ENCODE measurements around the gene WDTC1.
A peak's percentile ranks its signal among the peaks of the same experiment; 100 is the strongest.

Gene WDTC1

DNA sequence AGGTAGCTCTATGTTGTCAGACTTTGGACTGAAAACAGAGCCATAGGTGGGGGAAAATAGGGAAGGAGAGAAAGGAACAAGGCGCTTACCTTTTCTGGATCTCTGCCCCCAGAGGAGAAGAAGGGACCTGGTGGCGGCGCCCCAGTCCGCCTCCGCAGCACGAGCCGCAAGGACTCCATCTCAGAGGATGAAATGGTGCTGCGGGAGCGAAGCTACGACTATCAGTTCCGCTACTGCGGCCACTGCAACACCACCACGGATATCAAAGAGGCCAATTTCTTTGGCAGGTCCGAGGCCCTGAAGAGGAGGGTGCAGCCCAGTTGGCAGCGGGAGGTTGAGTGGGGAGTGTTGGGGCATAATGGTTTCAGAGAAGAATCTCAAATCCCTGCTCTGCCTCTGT, 69.1 kb downstream of the WDTC1 start:
- DNase-seq: no peak

DNA sequence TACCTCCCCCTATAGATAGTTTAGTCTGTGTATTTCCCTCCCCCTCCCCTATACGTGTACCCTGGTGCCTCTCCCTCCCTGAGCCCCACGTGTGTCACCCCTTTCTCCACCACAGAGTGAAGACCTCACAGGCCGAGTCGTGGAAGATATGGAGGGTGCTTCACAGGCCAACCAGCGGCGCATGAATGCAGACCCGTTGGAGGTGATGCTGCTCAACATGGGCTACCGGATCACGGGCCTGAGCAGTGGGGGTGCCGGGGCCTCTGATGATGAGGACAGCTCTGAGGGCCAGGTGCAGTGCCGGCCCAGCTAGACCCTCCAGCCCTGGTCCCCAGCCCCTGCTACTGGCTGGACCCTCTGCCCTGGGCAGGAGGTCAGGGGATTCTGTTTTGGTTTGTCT, 71.6 kb downstream of the WDTC1 start:
- no peak for DNase-seq

DNA sequence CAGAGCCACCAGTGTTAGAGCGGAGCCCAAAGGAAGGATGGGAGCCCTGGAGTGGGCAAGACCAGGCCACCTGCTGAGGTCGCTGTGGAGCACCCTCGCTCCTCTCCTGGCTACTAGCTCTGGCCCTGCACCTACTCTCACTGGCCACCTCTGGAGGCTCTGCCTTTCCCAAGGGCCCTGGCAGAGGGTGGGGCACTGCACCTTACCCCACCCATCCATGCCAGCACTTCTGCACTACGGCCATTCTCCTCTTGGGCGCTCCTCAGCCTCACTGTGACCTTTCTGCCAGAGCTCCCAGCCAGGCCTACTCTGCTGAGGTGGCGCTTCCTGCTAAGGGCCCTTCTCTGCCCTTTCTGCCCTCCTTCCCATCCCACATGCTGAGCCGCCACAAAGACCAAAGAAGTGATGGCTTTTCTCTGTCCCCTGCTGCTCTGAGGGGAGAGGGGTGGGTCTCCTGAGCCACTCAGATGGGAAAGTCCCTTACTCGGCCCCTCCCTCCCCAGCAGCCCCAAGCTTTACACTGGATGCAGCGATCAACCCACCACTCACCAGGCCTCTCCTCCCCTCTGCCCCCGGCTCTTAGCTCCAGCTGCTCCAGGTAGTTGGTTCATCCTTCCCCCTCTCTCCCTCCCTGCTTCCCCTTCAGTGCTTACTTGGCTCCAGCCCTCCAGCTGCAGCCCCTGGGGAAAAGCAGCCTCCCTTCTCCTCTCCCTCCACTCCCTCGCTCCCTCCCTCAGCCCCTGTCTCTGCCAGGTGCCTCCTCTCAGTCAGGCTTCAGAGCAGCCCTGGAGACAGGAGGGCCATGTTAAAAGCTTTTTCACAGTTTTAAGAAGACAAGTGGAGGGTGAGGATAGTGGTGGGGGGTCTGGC, 72.7 kb downstream of the WDTC1 start:
- DNase-seq: no peak

DNA sequence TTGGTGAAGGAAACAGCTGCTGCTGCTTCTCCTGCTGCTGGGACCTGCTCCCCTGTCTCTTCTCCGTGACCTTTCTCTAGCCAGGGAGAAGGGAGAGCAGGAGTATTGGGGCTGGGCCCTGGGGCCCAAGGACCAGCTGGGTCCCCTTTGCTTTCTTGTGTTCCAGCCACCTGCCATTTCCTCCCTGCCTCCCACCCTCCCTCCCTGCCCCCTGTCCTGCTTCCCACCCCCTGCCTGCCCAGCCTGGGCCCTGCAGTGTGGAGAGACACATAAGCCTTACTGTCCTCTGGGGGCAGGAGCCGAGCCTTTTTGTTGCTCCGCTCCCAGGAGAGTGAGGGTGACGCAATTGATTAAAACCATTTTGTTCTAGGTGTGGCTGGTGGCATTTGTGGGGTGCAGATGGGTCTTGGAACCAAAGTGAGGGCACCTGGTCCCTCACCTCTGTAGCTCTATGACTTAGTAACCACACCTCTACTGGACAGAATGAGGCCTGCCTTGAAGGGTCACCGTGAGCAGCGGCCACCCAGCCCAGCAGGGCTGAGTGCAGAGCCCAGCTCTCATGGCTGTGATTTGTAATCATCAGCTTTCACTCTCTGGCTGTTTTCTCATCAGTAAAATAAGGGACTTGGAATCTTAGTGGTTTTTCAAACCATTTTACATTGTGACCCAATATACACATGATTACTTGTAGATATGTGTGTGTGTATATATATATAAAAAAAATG, 73.6 kb downstream of the WDTC1 start:
- no peak for DNase-seq

DNA sequence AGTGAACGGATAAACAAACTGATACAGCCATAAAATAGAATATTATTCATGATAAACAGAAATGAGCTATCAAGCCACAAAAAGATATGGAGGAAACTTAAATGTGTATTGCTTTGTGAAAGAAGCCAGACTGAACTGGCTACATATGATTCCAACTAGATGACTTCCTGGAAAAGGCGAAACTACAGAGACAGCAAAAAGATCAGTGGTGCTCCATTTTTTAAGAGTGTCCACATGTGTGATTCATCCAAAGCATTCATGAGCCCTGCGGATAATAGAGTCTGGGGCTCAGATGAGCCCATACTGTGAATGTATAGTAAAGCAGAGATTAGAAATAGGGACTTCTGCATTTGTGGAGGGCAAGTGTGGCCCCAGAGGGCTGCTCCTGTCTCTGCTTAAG, 79.7 kb downstream of the WDTC1 start:
- DNase-seq: no peak

DNA sequence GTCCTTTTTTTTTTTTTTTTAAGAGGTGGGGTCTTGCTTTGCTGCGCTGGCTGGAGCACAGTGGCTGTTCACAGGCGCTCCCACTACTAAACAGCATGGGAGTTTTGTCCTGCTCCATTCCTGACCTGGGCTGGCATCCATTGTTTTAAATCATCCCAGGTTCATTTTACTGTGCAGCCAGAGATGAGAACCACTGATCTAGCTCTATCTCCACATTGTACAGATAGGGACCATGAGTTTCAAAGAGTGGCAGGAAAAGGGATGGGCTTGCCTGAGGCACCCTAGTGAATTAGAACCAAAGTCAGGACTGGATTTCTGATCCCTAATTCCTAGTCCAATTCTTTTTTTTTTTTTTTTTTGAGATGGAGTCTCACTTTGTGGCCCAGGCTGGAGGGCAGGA, 80.3 kb downstream of the WDTC1 start:
- DNase-seq: no peak

DNA sequence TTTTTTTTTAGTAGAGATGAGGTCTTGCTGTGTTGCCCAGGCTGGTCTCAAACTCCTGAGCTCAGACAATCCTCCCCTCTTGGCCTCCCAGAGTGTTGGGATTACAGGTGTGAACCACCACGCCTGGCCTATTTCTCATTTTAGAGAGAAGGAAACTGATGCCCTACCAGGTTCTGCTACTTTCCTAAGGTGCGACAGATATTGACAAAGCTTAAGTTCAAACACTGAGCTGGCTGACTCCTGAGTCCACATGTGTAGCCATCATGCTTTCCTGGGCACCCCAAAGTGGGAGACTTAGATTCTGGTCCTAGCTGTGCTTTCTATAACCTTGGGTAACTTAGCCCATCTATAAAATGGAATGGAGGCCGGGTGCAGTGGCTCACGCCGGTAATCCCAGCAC, 82.4 kb downstream of the WDTC1 start:
- DNase-seq: no peak

DNA sequence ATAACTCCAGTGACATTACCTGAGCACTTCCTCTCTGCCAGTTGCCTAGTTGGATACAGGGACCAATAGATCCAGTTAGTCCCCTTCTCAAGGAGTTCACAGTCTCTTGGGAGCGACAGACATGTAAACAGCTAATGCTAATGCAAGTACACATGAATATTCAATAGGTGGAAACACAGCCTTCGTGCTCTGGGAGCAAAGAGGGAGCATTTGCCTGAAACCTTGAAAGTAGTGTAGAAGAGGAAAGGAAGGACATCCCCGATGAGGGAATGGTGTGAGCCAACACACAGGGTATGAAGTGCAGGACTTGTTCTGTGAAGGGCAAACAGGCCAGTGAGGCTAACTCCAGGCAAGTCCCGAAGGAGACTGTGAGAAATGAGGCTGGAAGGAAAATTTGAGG, 83.7 kb downstream of the WDTC1 start:
- DNase-seq: no peak

DNA sequence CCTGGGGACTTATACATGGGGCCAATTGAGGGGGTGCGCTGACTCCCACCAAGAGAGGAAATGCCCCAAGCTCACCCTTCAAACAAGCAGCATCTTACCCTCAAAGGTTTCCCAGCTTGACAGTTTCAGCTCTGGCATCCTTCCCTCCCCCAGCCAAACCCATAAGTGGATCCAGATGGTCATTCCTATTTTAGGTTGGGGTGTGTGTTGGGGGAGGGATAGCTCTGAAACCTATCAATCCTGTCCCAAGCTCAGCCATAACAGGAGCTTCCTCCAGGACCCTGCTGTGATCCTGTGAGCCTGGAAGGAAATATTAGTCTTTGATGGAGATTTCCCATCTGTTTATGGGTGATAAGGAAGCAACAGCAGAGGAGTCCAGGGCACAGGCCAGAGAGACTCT, 84.2 kb downstream of the WDTC1 start:
- no peak for DNase-seq

DNA sequence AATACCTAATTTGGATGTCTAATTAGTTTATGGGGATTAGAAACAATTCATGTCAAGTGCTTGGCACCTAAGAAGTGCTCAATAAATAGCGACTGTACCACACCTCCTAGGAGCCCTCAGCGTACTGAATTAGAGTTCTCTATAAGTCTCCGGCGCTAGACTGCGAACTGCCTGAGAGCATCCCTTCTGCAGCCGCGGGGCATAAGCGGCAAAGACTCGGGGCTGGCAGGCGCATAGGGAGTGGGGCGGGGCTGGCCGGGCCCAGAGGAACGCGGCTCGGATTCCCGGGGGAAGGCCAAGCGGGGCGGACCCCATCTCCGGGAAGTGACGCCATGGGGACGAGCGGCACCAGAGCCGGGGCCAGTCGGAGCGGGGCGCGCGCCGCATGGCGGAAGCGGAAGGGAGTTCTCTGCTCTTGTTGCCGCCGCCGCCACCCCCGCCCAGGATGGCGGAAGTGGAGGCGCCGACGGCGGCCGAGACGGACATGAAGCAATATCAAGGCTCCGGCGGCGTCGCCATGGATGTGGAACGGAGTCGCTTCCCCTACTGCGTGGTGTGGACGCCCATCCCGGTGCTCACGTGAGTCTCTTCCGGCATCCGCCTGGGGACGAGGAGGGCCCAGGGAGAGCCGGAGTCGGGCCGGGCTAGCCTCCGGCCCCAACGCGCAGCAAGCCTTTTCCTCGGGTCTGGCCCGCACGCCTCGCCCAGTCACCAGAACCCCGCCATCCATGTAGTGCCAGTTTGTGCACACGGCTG, 87.6 kb downstream of the WDTC1 start, which contains the start of gene TMEM222:
TMEM222 (plus strand) TSS at position 351 of the 756 bp plus-strand sequence; CDS start at position 386, 35 bp downstream.
- peak; percentile 91 for DNase-seq

DNA sequence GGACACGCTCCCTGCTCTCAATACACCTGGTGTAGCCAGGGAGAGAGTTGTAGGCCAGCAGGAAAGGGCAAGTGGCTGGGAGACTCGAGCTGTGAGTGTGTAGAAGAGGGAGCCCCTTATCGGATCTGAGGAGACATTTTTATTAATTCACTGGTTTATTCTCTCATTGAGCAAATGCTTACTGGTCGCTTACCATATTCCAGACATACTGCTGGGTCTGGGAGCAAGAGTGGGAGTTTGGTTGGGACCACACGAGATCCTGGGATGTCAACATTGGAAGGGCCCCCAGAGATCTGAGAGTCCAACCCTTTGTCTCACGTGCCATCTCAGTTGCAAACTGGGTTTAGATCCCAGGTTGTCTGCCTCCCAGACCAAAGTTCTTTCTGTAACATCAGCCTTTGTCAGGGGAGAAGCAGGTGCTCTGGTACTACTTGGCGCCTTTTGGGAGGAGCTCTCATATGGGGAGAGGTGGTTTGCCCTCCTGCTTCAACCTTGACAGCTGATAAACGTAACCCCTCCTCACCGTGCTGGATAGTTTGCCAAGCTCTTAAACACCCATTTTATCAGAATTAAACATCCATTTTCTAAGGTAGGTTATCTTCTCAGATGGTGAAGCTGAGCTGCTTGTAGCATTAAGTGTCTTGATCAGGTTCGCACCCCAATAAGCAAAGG, 88.3 kb downstream of the WDTC1 start:
- DNase-seq: no peak

DNA sequence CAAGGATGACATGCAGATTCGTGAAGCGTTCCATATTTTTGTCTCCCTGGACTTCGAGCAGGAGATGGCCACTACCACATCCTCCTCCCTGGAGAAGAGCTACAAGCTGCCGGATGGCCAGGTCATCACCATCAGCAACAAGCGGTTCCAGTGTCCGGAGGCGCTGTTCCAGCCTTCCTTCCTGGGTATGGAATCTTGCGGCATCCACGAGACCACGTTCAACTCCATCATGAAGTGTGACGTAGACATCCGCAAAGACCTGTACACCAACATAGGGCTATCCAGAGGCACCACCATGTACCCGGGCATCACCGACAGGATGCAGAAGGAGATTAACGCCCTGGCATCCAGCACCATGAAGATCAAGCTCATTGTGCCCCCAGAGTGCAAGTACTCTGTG, 90.9 kb downstream of the WDTC1 start:
- no peak for DNase-seq

DNA sequence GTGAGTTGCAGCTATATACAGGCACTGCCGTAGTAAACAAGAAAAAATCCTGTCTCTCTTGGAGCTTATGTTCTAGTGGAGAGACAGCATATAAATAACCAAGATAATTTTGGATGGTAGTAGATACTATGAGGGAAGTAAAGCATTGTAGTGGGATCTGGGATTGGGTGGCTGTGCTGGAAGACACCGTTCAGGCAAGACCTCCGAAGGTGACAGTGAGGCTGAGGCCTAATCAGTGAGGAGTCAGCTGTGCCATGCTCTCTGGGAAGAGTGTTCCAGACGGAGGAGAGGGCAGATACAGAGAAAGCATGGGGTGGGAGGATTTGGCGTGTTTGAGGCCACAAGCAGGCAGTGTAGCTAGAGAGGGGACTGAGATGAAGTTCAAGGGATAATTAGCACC, 93.5 kb downstream of the WDTC1 start:
- DNase-seq: no peak

DNA sequence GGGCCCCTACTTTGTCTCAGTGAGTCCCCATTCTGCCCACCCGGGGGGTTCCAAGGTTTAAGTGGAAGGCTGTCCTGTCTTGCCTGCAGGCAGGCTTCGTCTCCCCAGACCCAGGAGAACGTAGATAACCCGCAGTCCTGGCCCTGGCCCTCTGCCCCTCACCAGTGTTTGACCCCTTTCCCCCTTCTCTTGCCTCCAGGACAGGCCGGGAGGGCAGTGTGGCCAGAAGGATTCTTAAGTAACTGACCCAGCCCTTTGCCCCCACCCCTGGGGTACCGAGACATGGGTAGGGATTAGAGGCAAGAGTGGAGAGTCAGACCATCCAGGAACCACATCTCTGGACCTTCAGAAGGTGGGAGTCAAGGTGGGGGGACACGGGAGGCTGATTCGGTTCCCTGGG, 96.4 kb downstream of the WDTC1 start:
- no peak for DNase-seq

DNA sequence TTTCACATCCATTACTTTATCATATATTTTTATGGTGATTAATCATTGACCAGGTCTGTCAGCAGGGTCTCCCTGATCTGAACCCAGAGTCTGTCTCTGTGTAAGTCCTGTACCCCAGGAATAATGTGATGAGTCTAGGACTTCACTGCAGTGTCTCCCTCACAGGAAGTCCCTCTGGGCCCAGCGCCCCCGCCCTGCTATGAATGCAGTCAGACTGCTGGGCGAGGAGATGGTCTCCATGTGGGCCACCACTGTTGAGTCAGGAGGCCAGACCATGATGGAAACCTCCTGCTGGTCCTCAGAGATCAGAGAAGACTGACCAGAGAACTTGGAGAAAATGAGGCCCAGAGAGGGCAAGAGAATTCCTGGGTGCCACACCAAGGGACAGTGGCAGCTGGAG, 97.0 kb downstream of the WDTC1 start:
- no peak for DNase-seq

DNA sequence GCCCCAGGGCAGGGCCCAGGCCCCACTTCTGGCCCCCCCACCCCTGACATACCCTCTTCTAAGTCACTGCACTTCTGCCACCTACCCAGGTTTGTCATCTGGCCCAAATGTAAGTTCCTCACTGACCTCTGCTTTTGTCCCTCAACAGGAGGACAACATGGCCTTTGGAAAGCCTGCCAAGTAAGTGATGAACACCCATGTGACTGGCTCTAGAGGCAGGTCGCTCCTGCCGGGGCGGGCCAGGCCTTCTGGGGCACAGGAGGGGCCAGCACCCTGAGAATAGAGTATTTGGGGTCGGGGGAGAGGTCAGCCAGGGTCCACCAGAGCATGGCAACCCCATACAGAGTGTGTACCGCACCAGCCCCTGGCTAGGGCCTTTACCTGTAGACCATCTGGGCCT, 97.5 kb downstream of the WDTC1 start:
- no peak for DNase-seq

DNA sequence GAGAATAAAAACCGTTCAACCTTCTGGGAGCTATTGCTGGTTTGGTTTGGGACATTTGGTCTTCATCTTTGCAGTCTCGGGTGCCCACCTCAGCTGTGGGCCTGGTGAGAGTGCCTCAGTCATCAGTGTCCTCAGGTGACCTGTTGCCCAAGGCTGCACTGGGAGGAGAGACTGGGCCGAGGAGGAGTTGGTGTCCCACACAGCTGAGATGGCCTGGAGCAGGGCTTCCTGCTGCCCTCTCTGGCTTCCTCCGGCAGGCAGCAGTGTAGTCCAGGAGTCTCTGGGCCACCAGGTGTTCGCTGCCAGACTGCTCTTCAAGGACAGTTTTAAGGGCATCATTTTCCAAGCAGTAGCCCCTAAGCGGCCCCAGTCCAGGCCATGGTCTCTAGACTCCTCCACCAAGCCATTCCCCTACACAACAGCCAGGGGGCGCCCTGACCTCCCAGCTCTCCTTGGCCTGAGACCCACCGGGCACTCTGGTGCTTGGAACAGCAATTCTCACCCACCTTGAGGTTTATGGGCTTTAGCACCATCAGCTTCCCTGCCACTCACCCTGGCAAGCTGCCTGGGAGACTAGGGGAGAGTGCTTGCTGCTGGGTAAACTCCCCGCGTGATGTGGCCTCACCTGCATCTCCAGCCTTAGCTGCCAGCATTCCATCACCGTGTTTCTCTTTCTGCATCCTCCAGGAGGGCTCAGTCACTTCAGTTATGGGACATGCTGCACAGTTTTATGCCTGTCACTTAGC, 98.3 kb downstream of the WDTC1 start:
- no peak for DNase-seq

DNA sequence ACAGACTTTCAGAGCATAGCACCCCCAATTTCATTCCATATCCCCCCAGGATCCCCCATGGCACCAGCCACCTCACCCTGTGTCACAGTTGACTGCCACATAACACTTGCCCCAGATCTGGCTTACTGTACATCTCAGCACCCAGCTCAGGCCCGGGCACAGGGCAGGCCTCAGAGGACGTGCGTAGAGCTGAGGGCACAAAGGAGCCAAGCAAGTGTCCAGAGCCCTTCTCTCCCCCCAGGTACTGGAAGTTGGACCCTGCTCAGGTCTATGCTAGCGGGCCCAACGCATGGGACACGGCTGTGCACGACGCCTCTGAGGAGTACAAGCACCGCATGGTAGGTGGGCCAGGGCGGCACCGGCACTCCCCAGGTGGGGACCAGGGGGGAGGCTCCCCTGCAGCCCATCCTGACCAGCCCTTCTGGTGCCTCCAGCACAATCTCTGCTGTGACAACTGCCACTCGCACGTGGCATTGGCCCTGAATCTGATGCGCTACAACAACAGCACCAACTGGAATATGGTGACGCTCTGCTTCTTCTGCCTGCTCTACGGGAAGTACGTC, 99.4 kb downstream of the WDTC1 start:
- DNase-seq: no peak

DNA sequence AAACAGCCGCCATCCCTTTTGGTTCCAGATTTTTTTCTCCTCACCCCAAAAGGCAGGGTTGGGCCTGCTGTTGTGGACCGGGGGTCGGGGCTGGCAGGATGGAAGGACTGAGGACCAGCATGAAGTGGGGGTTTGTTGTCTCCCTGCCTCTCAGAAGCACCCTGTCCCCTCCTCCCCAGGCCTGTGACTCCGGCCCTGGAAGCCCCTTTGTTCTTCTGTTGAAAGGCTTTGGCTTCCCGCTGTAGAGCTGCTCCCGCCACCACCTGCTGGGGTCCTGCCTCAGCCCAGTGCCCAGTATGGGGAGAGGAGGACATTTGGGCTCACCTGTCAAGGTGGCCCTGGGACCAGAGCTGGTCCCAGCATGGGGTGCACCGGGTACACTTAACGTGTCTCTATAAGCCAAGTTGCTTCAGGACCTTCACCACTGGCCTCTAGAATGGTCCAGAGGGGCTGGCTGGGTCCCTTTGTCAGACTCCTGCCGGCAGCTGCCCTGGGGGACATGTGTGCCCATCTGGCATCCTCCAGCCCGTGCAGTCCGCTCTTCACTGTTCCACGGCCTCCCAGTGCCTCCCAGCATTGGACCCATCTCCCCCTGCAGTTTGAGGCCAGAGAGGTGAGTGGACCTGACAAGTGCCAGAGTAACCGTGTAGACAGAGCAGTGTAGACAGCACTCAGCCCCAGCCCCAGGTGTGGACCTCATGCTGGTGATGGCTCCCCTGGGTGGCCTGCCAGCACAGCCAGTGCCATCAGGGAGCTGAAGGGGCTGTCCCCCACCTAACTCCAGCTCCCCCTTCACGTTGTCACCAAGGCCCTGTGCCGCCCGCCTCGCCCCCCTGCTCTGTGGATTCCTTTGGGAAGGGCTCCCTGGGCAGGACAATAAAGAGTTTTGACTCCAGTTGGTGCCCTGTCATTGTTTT, 101.3 kb downstream of the WDTC1 start:
- DNase-seq: no peak

DNA sequence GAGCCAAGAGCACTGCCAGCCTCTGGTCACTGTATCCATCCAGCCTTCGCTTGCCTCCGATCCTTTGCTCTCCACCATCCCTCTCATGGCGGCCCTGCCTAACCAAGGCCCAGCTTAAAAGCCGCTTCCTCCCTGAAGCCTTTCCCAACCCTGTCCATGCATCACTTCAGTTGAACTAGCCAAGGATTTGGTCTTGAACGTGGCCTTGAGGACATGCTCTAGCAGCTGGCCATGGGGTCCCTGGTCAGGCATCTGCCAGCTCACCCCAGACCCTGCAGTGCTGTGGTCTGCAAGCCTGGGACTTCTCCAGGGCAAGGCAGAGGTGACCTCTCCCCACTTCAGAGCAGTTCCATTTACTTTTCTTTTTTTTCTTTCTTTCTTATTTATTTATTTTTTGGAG, 102.3 kb downstream of the WDTC1 start:
- DNase-seq: no peak

DNA sequence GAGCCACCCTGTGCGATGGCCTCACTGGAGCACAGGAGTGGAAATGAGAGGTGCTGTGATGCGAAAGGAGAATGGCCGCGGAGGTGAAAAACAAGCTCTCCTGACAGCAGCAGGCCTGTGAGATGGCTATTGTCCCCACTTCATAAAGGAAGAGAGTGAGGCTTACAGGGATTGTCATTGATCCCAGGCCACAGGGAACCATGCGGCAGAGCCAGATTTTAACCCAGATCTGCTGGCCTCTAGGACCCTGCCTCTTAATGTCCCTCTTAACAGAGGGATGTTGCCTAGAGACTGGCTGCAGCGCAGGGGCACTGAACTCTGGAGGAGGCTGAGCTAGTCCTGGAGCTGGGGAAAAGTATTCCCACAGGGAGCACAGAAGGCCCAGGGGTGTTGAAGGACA, 104.3 kb downstream of the WDTC1 start:
- DNase-seq: no peak

All from NCI-H774 (cell line).